ENCODE data around the gene TSPAN5. TPM values are rescaled to one million over a fixed set of nuclear protein-coding genes. Genes with fewer than 3 reads are reported as not detected.

TSPAN5 gene
- total and polyA plus RNA-seq, 2 donors from 2014 or later = 6.8 to 13.8 TPM

GRCh38 chr4:98614662-98615061, 43.7 kb downstream of the TSPAN5 start:
- FAIRE-seq = no peak
- no peaks in the 10 kb centered on the region for H3K9me3 ChIP-seq (ENCODE audit: control insufficient read depth in 2 of 3, insufficient read depth in 1 of 3, low read length in 3 of 3)
- intact Hi-C loops (cut with DNase I) = no loop called here

GRCh38 chr4:98614094-98614493, 44.3 kb downstream of the TSPAN5 start:
- H3K36me3 ChIP-seq (ENCODE audit: control insufficient read depth in 2 of 3, insufficient read depth in 3 of 3, low read length in 3 of 3) = no peaks in the 10 kb centered on the region
- no peaks in the 10 kb centered on the region for H3K4me1 ChIP-seq (ENCODE audit: control insufficient read depth in 2 of 3, insufficient read depth in 2 of 3, low read depth in 1 of 3, low read length in 3 of 3)
- no peaks in the 10 kb centered on the region for H3K27me3 ChIP-seq (ENCODE audit: control insufficient read depth, insufficient read depth, low read length)
- no peak for TF ChIP-seq CTCF (IDR thresholded peaks at IDR 0.05; ENCODE audit: borderline replicate concordance, extremely low read depth, insufficient read depth)
- no peaks in the 10 kb centered on the region for H3K9me3 ChIP-seq (ENCODE audit: control insufficient read depth in 2 of 3, insufficient read depth in 1 of 3, low read length in 3 of 3)
- FAIRE-seq = no peak
- intact Hi-C loops (cut with DNase I) = no loop called here
- peak in 1 of 5 donors; percentile 12 for DNase-seq
- no peak overlapping the region for H3K9ac ChIP-seq (ENCODE audit: low read length in 3 of 3)
- no peak overlapping the region for H3K4me3 ChIP-seq (ENCODE audit: low read length in 3 of 3)
- H3K27ac ChIP-seq (ENCODE audit: low read depth in 2 of 2, low read length in 2 of 2) = no peak overlapping the region

More at GRCh38 chr4:98614662-98615061, 43.7 kb downstream of the TSPAN5 start:
- Histone ChIP-seq H3K9ac (ENCODE audit: low read length in 3 of 3) (no peak overlapping the region), H3K27me3 (ENCODE audit: control insufficient read depth, insufficient read depth, low read length) (no peaks in the 10 kb centered on the region), H3K27ac (ENCODE audit: low read depth in 2 of 2, low read length in 2 of 2) (no peak overlapping the region), H3K4me1 (ENCODE audit: control insufficient read depth in 2 of 3, insufficient read depth in 2 of 3, low read depth in 1 of 3, low read length in 3 of 3) (no peaks in the 10 kb centered on the region), H3K36me3 (ENCODE audit: control insufficient read depth in 2 of 3, insufficient read depth in 3 of 3, low read length in 3 of 3) (no peaks in the 10 kb centered on the region), H3K4me3 (ENCODE audit: low read length in 3 of 3) (no peak overlapping the region)
- no peak for DNase-seq
- no peak for TF ChIP-seq CTCF (IDR thresholded peaks at IDR 0.05; ENCODE audit: borderline replicate concordance, extremely low read depth, insufficient read depth)

- no peaks in the 10 kb centered on the region for H3K4me1 ChIP-seq (ENCODE audit: control insufficient read depth in 2 of 3, insufficient read depth in 2 of 3, low read depth in 1 of 3, low read length in 3 of 3)
- H3K4me3 ChIP-seq (ENCODE audit: low read length in 3 of 3) = no peak overlapping the region
- TF ChIP-seq CTCF (IDR thresholded peaks at IDR 0.05; ENCODE audit: borderline replicate concordance, extremely low read depth, insufficient read depth) = no peak
- H3K27me3 ChIP-seq (ENCODE audit: control insufficient read depth, insufficient read depth, low read length) = no peaks in the 10 kb centered on the region
- H3K9ac ChIP-seq (ENCODE audit: low read length in 3 of 3) = no peak overlapping the region
- FAIRE-seq = no peak
- DNase-seq = no peak
- H3K27ac ChIP-seq (ENCODE audit: low read depth in 2 of 2, low read length in 2 of 2) = no peak overlapping the region
- no peaks in the 10 kb centered on the region for H3K9me3 ChIP-seq (ENCODE audit: control insufficient read depth in 2 of 3, insufficient read depth in 1 of 3, low read length in 3 of 3)
- H3K36me3 ChIP-seq (ENCODE audit: control insufficient read depth in 2 of 3, insufficient read depth in 3 of 3, low read length in 3 of 3) = no peaks in the 10 kb centered on the region
- intact Hi-C loops (cut with DNase I) = no loop called here
Measured at GRCh38 chr4:98613453-98614075, 44.8 kb downstream of the TSPAN5 start.
